CD4-positive, alpha-beta T cell treated with Interleukin-2 at 100 ng/mL for 4 hours (primary cell): Measurements from ENCODE around the gene CPEB4.
A peak's percentile ranks its signal among the peaks of the same experiment; 100 is the strongest.

Experiments used
- DNase-seq: peaks from one replicate; pipeline ENCODE4 v3.0.0-alpha.2; 2020; ENCODE audit warnings: low spot score

Gene CPEB4

DNA sequence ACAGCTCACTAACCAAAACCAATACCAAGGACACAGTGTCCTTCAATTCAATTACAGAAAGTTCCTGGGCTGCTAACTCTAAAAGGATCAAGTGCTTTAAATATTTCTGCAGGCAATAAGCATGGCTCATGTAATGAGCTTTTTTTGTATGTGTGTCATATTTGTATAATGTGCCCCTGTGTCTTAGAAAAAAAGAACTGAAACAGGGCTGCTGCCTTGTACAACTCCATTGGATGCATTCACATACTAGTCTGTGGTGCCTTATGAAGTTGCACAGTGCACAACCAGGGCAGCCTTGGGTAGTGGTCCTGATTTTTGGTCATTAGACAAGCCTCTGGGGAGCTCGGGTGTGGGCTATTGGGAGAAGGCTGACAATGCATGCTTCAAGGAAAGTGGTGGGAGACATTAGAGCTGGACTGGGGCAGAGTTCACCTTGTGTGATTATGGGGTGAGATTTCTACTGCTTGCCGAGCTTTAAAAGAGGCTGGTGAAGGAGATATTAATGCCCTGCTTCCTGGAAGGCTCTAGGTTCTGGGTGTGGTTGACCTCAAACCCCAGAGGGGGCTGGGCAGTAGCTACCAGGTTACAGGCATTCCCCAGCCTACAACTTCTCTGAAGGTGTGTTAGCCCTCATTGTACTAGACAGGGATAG lies 3.6 kb upstream of the CPEB4 start:
- peak; percentile 74 for DNase-seq

DNA sequence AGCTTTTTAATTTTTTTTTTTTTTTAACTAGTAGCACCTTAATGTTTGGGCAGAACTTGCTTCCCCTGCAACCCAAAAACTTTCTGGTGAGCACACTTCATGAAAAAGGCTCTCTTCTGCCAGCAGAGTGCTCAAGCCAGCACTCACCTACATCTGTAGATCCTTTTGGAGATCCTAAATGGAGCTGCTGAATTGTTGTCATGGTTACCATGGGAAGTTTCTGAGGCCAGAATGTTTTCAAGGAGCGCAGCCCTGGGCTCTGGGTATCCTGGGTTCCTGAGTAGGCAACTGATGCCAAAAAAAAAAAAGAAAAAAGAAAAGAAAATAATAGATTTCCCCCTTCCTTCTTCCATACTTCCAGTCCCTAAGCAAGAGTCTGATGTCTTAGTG lies 3.1 kb upstream of the CPEB4 start:
- DNase-seq, result no peak

DNA sequence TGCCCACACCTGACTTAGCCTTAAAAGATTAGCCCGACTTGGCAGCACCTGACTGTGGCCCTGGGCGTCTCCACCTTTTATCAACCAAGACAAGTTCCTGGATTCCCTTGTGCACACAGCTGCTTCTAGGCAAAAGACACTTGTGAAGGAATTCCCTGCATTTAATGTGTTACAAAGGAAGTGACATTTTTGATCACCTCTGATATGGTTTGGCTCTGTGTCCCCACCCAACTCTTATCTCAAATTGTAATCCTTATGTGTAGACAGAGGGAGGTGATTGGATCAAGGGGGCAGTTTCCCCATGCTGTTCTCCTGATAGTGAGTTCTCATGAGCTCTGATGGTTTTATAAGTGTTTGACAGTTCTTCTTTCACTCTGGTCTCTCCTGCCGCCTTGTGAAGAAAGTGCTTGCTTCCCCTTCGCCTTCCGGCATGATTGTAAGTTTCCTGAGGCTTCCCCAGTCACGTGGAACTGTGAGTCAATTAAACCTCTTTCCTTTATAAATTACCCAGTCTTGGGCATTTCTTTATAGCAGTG lies 2.6 kb upstream of the CPEB4 start:
- DNase-seq, result peak; percentile 26

DNA sequence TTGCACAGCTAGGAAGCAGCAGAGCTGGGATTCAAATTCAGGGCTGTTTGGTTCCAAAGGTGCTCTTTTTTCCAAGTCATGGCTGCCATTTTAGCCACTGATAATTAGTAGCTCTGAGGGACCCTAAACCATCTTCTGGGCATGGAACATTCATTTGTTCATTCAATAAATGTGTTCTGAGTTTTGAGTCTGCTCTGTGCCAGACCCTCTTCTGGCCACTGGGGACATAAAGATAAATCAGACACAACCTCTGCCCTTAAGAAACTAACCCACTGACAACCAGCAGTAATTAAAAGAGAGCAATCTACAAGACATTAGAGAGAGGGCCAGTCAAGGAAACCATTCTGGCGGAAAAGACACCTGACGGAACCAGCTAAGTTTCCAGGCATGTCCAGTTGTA lies 2.0 kb upstream of the CPEB4 start:
- DNase-seq, result no peak

DNA sequence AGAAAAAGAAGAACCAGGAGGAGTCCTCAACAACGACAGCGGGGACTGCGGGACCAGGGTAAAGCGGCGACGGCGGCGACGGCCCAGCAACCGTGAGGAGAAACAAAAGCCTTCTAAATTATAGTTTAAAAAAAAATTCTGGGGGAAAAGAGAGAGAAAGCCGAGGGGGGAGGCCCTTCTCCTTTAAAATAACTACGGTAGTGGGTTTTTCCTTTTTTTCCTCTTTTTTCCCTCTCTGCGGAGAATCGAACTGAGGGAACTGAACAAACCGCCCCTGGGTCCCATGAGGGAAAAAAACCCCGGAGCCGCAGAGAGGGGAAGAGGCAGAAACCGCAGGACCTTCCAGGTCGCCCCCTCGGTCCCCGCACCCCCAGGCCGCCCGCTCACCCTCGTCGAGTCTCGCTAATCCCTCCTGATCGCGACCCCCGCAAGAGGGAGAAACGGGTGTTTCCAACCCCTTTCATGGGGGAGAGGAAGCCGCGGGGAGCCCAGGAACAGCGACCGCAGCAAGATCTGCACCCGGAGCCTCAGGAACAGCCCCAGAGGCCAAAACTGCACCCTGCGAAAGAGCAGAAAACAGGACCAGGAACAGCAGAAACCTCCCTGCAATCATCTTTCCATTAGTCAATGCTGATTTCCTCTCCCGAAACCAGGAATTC lies 453 bp downstream of the CPEB4 start:
- no peak for DNase-seq

DNA sequence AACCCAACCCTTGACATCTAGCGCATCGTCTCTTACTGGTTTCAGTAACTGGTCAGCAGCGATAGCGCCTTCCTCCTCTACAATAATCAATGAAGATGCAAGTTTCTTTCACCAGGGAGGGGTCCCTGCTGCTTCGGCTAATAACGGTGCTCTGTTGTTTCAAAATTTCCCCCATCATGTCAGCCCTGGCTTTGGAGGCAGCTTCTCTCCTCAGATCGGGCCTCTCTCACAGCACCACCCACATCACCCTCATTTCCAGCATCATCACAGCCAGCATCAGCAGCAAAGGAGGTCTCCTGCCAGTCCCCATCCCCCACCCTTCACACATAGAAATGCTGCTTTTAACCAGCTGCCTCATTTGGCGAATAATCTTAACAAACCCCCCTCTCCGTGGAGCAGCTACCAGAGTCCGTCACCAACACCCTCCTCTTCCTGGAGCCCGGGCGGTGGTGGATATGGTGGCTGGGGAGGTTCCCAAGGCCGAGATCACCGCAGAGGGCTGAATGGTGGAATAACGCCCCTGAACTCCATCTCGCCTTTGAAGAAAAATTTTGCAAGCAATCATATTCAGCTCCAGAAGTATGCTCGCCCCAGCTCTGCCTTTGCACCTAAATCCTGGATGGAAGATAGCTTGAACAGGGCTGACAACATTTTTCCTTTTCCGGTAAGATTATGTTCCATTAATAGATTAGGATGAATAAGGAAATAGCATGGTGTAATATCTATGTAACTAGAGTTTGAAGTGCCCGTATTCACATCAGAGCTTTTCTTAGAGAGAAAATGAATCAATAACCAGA lies 2.2 kb downstream of the CPEB4 start:
- no peak for DNase-seq

DNA sequence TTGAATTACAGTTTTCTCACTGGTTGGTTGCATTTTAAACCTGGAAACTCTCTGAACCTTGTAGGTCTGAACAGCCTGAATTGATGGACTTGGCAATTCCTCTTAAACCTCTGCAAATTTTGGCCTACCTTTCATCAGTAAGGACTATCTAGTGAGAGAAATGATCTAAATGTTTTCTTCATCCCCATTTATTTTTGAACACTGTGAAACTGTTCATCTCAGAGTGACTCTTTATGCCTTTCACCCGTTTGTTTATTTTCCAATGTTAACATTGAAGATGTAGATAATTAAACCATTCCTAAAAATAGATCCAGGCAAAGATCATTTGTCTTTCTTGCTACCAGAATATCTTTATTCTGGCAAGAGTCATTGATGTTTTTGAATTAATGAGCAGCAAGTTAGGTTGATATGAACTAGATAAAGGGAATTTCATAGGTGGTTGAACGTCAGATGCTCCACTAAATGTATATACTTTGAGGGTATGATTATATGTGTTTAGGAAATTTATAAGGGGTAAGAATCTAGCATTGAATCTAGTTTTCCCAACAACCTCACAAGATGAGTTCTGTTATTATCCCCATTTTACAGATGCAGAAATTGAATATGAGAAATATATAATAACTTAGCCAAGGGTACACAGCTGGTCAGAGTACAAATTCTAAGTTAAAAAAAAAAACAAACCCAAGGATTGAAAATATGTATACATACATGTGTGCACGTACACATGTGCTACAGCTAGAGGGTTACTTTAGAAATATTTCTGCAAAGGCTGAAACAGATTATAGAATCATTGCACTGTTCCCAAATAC lies 3.4 kb downstream of the CPEB4 start:
- no peak for DNase-seq

DNA sequence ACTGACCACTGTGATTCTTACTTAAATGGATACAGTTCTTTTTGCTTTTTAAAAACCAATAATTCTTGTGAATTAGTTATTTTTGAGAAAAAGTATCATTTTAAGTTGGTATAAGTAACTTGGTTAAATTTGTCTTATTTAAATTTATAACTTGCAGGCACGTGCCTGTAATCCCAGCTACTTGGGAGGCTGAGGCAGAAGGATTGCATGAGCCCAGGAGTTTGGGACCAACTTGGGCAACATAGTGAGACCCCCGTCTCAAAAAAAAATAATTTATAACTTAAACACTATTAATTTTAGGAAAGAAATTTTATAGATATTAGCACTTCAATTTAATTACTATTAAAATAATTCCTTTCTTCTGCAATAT lies 5.0 kb downstream of the CPEB4 start:
- DNase-seq, result no peak

DNA sequence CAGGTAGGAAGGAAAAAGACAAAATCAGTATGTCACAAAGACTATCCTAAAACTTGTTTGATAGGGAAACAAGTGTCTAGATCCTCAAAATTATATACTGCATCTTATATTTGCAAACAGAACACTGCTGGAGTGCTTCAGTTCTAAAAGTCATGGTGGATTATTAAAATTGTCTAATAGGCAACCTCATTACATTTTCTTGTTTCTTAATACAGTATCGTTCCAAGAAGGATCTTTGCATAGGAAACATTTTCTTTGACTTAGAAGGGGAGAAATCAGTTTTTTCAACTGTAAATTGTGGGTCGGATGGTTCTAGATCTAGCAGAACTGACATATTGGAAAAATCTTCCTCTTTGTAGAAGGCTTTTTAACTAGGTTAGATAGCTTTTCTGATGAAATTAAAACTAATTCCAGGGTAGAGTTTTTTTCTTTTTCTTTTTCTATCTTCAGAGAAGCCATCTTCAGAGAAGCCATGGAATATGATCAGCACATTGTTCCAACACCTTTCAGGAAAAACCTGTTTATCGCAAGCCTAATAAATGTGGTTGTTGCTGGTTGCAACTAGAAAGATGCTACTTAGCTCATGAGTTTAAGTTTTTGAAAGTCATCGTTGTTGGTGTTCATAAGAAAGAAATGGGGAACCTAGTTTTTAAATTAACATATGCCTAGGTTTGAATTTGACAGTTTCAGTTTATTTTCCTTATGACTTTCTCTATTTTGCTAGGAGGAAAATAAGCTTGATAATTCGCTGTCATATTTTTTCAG lies 7.4 kb downstream of the CPEB4 start:
- no peak for DNase-seq

DNA sequence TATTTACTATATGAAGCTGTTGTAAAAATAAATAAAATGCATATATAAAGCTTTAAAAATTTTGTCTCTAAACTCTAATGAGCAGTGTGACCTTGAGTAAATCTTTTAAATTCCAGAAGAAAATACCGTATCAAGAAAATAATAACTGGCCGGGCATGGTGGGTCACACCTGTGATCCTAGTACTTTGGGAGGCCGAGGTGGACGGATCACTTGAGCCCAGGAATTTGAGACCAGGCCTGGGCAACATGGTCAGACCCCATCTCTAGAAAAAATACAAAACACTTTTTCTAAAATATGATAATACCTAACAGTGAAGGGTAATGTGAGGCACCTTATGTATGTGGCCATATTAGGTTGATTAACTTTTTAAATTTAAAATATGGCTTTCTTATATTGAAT lies 8.5 kb downstream of the CPEB4 start:
- no peak for DNase-seq

DNA sequence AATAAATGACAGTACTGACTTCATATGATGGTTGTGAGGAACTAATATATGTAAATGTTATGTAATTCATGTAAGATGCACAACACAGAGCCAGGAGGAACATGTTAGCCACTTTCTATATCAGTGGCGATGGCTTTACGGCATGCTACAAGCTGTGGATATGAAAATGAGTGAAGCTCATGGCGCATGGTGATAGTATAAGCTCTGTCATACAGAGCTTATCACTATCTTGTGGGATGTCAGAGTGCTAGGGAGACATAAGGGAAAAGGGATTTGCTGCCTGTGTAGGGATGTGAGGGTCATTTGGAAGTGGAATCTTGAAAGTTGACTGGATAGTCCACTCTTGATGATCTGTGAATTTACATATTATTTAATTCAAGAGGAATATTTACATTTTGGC lies 13.6 kb downstream of the CPEB4 start:
- no peak for DNase-seq

DNA sequence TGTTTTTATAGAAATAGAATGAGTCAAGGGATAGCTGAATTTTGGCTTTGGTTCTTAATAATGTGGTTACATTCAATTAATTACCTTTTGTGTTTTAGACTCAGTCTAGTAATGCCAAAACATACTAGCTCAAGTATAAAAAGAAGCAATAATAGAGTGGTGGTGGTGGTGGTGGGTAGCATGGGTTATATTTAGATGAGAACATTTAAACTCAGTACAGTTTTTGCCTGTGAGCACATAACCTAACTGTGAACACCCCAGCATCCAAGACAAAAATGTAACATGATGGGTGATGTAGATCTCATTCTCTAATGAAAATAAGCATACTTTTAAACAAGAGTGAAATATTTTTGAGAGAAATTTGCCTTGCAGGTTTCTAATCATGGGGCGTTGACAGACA lies 14.2 kb downstream of the CPEB4 start:
- no peak for DNase-seq

DNA sequence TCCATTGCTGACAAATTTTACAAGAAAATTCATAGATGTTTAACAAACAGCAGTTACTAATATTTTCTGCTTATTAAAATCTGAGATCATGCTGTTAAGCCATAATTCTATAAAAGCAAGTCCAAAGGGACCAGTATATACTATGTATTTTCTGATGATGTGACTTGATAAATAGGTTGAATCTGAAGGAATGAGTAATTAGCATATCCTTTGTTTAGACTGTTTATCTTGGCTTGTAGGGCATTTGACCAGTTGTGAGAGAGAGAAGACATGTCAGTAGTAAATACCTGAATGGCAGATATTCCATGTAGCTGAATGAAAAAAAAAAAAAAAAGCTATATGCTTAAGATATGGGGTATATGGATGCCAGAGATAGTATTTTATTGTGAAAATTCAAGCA lies 14.6 kb downstream of the CPEB4 start:
- no peak for DNase-seq

DNA sequence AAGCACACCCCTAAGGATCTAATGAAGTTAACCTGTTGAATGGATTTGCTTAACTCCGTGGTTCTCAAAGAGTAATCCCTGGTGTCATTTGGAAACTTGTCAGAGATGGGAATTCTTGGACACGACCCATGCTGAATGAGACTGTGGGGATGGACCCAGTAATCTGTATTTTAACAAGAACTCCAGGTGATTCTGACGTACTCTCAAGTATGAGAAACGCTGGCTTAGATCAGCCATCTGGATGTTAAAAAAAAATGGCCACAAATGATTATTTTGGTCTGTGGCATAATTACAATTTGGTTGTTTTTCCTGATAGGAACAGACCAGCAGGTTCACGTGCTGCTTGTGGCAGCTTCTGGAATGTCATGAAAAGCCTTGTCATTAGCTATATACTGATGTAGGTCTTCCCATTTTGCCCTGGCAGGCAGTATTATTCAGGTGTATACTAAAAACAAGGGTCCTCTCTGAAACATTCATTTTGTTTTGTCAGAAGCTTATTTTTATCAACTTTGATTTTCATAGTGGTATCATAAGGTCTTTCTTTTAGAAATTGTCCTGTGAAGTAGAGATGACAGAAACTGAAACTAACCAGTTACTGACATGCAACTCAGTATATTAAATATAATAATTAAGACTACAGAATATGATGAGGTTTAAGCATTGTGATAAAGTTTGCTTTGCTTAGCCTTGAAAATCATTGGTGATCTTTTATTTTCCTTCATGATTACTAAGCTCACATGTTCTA lies 15.4 kb downstream of the CPEB4 start:
- no peak for DNase-seq

DNA sequence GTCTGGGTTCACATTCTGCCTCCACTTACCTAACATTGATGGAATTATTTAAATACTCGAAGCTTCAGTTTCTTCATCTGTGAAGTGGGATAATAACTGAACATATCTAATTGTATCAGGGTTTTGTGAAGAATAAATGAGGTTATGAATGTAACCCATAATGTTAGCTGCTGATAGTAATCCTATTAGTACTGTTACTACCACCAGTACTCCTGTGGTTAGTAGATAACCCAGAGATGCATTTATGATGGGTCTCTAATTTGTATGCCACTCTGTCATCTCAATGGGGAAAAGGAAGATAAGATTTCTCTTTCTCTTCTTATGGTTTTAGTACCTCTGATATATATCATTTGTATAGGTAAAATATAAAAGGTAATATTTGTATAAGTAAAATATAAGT lies 16.0 kb downstream of the CPEB4 start:
- DNase-seq, result no peak

DNA sequence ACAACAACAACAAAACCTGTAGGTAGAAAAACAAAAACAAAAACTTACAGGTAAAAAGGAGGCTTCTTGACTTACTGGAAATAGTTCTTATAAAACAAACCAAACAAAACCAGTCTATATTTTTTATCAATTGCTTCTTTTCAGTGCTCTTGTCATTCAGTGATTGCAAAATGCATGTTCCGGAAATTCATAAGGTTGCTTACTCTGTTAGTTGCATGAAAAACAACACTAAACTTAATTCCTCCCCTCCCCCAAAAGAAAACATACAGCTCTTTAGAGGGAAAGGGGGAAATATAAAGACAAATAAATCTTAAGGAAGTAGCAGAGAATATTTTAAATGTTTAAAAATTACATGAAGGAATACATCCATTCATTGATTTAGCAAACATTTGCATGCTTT lies 19.1 kb downstream of the CPEB4 start:
- no peak for DNase-seq

DNA sequence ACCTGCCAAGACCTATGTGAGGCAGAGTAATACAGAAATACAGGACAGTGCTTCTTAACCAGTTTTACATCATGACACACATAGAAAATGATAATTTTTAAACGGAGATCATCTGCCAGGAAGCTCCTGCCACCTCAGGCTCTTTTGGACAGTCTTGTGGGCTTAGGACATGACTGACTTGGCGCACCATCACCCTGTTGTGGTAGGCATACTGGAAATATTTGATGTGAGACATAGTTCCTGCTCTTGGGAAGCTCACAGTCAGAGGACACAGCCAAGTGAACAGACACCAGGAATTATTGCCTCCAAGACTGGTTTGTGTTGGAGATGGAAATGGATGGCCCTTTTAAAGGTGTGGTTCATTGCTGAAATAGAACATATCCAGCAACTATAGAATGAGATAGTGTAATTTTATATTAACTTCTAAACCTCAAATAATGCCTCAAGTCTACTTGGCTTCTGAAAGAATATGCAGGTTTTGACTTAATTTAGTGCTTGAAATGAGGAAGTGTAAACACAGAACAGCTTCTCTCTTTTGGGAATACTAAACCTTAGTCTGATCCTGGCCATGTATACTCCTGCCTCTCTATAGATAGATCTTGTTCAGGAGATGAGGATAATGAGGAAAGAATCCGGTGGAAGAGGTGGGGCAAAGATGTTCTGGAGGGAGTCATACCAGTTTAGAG lies 19.7 kb downstream of the CPEB4 start:
- no peak for DNase-seq

DNA sequence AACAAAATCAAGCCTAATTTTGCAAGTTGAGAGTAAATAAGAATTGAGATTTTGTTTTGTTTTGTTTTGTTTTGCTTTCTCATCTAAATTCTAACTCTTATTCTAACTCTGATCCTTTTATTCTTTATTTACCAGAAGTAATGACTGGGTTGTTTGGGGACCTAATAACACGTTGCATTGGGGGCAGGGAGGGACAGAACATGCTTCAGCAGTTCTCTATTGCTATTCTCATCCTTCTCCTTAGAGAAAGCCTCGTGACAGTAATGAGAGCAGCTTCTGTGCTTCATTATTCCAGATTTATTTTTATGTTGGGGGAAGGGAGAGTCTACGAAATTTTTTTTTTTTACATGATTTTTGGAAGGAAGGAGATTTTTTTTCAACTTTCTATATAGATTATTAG lies 21.1 kb downstream of the CPEB4 start:
- no peak for DNase-seq

DNA sequence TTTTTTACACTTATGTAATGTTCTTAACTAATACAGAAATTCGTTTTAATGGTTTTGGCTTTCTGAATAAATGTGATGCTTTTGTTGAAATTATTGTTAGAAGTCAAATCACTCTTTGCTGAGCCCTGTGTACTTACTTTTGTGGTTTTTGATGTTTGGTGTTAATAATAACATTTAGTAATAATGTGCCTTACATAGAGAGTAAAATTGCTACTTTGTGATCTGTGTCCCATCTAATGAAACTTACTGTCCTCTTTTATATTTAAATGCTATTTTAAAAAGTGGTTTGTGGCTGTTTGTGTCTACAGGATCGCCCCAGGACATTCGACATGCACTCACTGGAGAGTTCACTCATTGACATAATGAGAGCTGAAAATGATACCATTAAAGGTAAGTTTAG lies 22.1 kb downstream of the CPEB4 start:
- DNase-seq, result no peak

DNA sequence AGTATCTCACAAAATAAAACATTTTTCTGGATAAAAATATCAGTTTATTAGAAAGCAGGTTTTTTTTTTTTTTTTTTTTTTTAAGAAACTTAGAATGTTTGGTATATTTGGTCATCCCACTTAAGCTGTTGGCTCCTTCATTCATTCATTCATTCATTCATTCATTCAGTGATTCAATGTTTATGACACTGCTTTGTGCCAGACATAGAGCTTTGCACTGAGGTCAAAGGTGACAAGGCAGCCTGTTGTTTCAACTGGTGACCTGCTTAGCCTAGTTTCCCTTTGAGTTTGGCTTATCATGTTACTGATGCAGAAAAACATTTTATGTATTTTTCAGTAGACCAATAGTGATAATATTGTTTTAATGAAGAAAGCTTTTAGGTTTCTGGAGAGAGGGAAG lies 23.5 kb downstream of the CPEB4 start:
- DNase-seq, result no peak
